Activated naive CD4-positive, alpha-beta T cell treated with anti-CD3 and anti-CD28 coated beads, Interleukin-2, amount 10 ng/mL, durations not matched to agents 7 days and 5 days (primary cell): ENCODE data around the gene GLRX.
"Not testable (repeated sequence)": the region's sequence is repeated elsewhere in the genome, so short reads cannot be mapped to it uniquely, and the experiment has no call there.

ENCODE experiments used
- CTCF ChIA-PET: fragments of 350-600 bp; sonication (Branson Sonifier 250); formaldehyde crosslinking; loops from one replicate; lab custom pipeline; 2021; ENCODE audit warnings: antibody characterized with exemption; lab: Charles Lee
- DNase-seq: peaks from one replicate; pipeline ENCODE4 v3.0.0-alpha.2; 2020
- H3K27ac Mint-ChIP-seq: one replicate; pipeline ENCODE4 v1.8.0; 2021; ENCODE audit warnings: mild to moderate bottlenecking, moderate library complexity, mixed read lengths
- H3K27me3 Mint-ChIP-seq: one replicate; pipeline ENCODE4 v1.8.0; 2021; ENCODE audit warnings: mild to moderate bottlenecking, mixed read lengths
- H3K36me3 Mint-ChIP-seq: one replicate; pipeline ENCODE4 v1.8.0; 2021; ENCODE audit warnings: mixed read lengths
- H3K4me1 Mint-ChIP-seq: one replicate; pipeline ENCODE4 v1.8.0; 2021; ENCODE audit warnings: mixed read lengths
- H3K4me3 Mint-ChIP-seq: one replicate; pipeline ENCODE4 v1.8.0; 2021; ENCODE audit warnings: mild to moderate bottlenecking, moderate library complexity, mixed read lengths
- H3K9me3 Mint-ChIP-seq: one replicate; pipeline ENCODE4 v1.8.0; 2021; ENCODE audit warnings: mixed read lengths

GLRX gene

DNA sequence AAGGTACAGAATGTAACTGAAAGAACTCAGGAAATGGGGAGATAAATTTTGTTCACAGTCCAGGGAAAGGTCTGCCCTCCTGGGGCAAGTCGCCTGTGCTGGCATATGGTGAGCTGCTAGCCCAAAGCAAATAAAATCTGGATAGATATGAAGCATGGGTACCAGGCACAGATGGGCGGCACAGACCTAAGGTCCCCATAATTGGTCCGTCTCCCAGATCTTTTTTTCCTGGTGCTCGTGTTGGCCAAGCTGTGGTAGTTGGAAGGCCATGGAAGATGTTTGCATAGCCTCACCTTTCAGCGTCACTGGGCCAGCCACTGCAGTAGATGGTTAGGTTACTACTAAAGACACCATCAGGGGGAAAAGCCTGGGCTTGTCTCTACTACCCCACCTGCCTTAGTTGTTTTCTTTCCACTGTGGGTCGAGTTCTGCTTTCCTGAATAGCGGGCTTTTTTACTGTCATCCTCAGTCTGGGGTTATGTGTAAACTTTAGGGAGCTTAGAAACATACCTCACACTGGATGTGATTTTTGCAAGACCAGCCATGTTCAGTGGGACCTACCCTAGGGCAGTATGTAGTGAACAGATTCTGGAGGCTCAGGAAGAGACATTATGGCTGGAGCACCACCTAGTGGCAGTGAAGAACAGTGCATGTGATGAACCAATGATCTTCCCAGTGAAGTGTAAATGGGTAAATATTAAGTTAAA, 24.2 kb upstream of the GLRX start:
- Mint-ChIP-seq H3K27ac (no peak overlapping the region), H3K27me3 (peaks cover 15% of the 10 kb centered on the region), H3K4me3 (no peak overlapping the region), H3K36me3 (no peaks in the 10 kb centered on the region), H3K4me1 (peaks cover 21% of the 10 kb centered on the region), H3K9me3 (no peaks in the 10 kb centered on the region)
- CTCF ChIA-PET, result interaction anchor here (0.6 to 17.4 kb wide), 19 partner anchors 9 to 490 kb away, joined by 3 to 377 read pairs (median 3); partner anchors contain the start of genes GLRX and RFESD
- peak; percentile 76 for DNase-seq

DNA sequence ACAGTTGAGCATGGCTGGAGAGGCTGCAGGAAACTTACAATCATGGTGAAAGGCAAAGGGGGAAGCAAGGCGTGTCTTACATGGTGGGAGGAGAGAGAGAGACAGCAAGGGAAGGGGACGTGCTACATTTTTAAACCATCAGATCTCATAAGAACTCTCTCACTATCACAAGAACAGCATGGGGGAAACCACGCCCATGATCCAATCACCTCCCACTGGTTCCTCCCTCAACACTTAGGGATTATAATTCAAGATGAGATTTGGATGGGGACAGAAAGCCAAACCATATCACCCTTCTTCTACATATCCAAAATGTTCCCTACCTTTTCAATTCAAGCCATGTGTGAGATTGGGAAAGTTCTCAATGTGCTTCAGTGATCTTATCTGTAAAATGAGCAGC, 22.9 kb upstream of the GLRX start:
- CTCF ChIA-PET, result interaction anchor here (1.4 to 17.4 kb wide), 7 partner anchors 23 to 202 kb away, joined by 3 to 377 read pairs (median 5); partner anchors contain the start of genes GLRX and RFESD
- no peak overlapping the region for H3K27ac Mint-ChIP-seq

GRCh38 chr5:95843733-95844223, 21.3 kb upstream of the GLRX start:
- DNase-seq, result no peak
- Mint-ChIP-seq H3K9me3 (no peaks in the 10 kb centered on the region), H3K27me3 (peaks cover 15% of the 10 kb centered on the region), H3K4me1 (peaks cover 24% of the 10 kb centered on the region), H3K36me3 (no peaks in the 10 kb centered on the region), H3K4me3 (no peak overlapping the region), H3K27ac (no peak overlapping the region)
- CTCF ChIA-PET, result interaction anchor here (0.7 to 17.4 kb wide), 9 partner anchors 9 to 197 kb away, joined by 3 to 377 read pairs (median 3); partner anchors contain the start of genes GLRX and RFESD

More for the DNA sequence above, 22.9 kb upstream of the GLRX start:
- no peak for DNase-seq
- H3K4me1 Mint-ChIP-seq, result peaks cover 21% of the 10 kb centered on the region
- no peaks in the 10 kb centered on the region for H3K36me3 Mint-ChIP-seq
- no peak overlapping the region for H3K4me3 Mint-ChIP-seq
- H3K27me3 Mint-ChIP-seq, result peaks cover 15% of the 10 kb centered on the region
- no peaks in the 10 kb centered on the region for H3K9me3 Mint-ChIP-seq

DNA sequence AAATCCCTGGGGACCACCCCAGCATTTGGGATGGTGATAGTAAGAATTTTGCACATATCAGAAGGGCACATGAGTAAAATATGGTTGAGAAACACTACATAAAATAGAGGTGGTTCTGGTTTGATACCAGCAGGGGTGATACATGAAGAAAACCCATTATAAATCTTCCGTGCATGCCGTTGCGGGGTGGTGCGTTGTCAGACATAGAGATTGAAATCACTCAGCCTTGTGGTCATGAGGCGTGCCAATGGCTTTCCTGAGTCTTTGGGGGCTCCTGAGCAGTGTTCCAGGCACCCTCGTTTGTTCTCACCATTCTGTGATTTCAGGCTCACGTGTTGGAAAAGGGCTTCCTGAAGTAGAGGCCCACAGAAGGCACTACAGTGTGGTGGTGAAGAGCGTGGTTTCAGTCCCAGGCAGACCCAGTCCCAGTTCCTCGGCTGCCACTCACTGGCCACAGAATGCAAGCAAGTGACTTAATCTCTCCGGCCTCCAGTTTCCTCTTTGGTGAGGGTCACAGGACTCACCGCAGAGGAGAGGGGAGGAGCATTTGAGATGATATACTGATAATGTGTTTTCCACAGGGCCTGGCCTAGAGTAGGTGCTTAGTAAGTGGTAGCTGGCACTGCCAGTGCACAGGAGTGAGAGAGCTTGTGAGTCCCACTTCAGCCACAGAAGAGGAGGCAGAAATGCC, 20.5 kb upstream of the GLRX start:
- no peaks in the 10 kb centered on the region for H3K36me3 Mint-ChIP-seq
- peaks cover 24% of the 10 kb centered on the region for H3K4me1 Mint-ChIP-seq
- no peak overlapping the region for H3K4me3 Mint-ChIP-seq
- CTCF ChIA-PET, result interaction anchor here (0.7 to 17.4 kb wide), 5 partner anchors 8 to 196 kb away, joined by 3 to 377 read pairs (median 14); partner anchors contain the start of genes GLRX and RFESD
- peaks cover 15% of the 10 kb centered on the region for H3K27me3 Mint-ChIP-seq
- peak; percentile 73 for DNase-seq
- peak overlapping the region; percentile 5 for H3K27ac Mint-ChIP-seq
- H3K9me3 Mint-ChIP-seq, result no peaks in the 10 kb centered on the region

GRCh38 chr5:95841914-95842812, 19.6 kb upstream of the GLRX start:
- Mint-ChIP-seq H3K9me3 (no peaks in the 10 kb centered on the region), H3K36me3 (no peaks in the 10 kb centered on the region), H3K4me3 (no peak overlapping the region), H3K27ac (peak overlapping the region; percentile 0), H3K27me3 (peaks cover 15% of the 10 kb centered on the region), H3K4me1 (peaks cover 27% of the 10 kb centered on the region)
- no peak for DNase-seq
- CTCF ChIA-PET, result interaction anchor here (17.4 kb wide), 1 partner anchor 58 kb away, joined by 377 read pairs; no protein-coding TSS in a partner anchor

- Mint-ChIP-seq H3K4me3 (no peak overlapping the region), H3K27me3 (peaks cover 15% of the 10 kb centered on the region), H3K36me3 (no peaks in the 10 kb centered on the region), H3K27ac (no peak overlapping the region), H3K9me3 (no peaks in the 10 kb centered on the region), H3K4me1 (peaks cover 36% of the 10 kb centered on the region)
- no peak for DNase-seq
- CTCF ChIA-PET, result interaction anchor here (0.9 to 17.4 kb wide), 2 partner anchors 14 to 57 kb away, joined by 3 to 377 read pairs; no protein-coding TSS in a partner anchor
These were observed 18.6 kb upstream of the GLRX start for GRCh38 chr5:95840956-95841705.

- CTCF ChIA-PET, result interaction anchor here (17.4 kb wide), 1 partner anchor 55 kb away, joined by 377 read pairs; no protein-coding TSS in a partner anchor
- no peaks in the 10 kb centered on the region for H3K36me3 Mint-ChIP-seq
- DNase-seq, result no peak
- peaks cover 44% of the 10 kb centered on the region for H3K4me1 Mint-ChIP-seq
- no peak overlapping the region for H3K4me3 Mint-ChIP-seq
- peaks cover 10% of the 10 kb centered on the region for H3K27me3 Mint-ChIP-seq
- H3K9me3 Mint-ChIP-seq, result no peaks in the 10 kb centered on the region
- H3K27ac Mint-ChIP-seq, result no peak overlapping the region
These were observed 17.1 kb upstream of the GLRX start for GRCh38 chr5:95839658-95840057.

- no peaks in the 10 kb centered on the region for H3K9me3 Mint-ChIP-seq
These were observed 16.0 kb upstream of the GLRX start for GRCh38 chr5:95838556-95838955.

DNA sequence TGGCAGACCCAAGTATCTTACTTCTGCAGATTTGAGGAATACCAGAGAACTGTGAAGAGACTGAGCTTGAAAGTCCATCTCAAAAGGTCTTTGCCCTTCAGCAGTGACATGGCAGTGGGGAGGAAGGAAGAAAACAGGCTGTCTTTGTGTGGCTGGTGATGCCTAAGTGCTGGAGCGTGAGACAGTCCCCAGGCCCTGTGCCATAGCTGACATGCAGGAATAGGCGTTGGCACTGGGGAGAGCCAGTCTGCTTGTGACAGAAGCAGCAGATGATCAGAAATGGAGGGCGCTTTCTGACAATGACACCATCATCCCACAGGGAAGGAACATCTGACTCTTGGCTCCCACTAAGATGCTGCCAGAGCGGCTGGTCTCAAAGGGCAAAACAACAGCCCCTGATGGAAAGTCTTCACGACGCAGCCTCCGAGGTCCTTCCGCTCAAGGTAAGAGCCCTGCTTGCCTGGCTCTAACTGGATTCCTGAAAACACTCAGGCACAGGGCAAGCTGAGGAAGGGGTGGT, 15.5 kb upstream of the GLRX start:
- H3K4me3 Mint-ChIP-seq, result no peak overlapping the region
- CTCF ChIA-PET, result interaction anchor here (2.0 to 17.4 kb wide), 2 partner anchors 16 to 54 kb away, joined by 4 to 377 read pairs; partner anchors contain the start of gene GLRX
- DNase-seq, result no peak
- no peaks in the 10 kb centered on the region for H3K27me3 Mint-ChIP-seq
- peaks cover 54% of the 10 kb centered on the region for H3K4me1 Mint-ChIP-seq
- H3K36me3 Mint-ChIP-seq, result no peaks in the 10 kb centered on the region
- H3K27ac Mint-ChIP-seq, result no peak overlapping the region
- no peaks in the 10 kb centered on the region for H3K9me3 Mint-ChIP-seq

More at GRCh38 chr5:95838556-95838955, 16.0 kb upstream of the GLRX start:
- Mint-ChIP-seq H3K4me3 (no peak overlapping the region), H3K27me3 (peaks cover 4% of the 10 kb centered on the region), H3K36me3 (no peaks in the 10 kb centered on the region), H3K4me1 (peaks cover 55% of the 10 kb centered on the region), H3K27ac (peak overlapping the region; percentile 53)
- no peak for DNase-seq
- CTCF ChIA-PET, result interaction anchor here (2.0 to 17.4 kb wide), 2 partner anchors 16 to 54 kb away, joined by 4 to 377 read pairs; partner anchors contain the start of gene GLRX

GRCh38 chr5:95837492-95837891, 15.0 kb upstream of the GLRX start:
- no peak overlapping the region for H3K4me3 Mint-ChIP-seq
- H3K9me3 Mint-ChIP-seq, result no peaks in the 10 kb centered on the region
- H3K27ac Mint-ChIP-seq, result no peak overlapping the region
- H3K36me3 Mint-ChIP-seq, result no peaks in the 10 kb centered on the region
- DNase-seq, result no peak
- no peaks in the 10 kb centered on the region for H3K27me3 Mint-ChIP-seq
- CTCF ChIA-PET, result interaction anchor here (0.9 to 17.4 kb wide), 4 partner anchors 13 to 53 kb away, joined by 4 to 377 read pairs (median 4); partner anchors contain the start of gene GLRX
- peaks cover 54% of the 10 kb centered on the region for H3K4me1 Mint-ChIP-seq

- not testable (repeated sequence) for DNase-seq, H3K27ac Mint-ChIP-seq, H3K9me3 Mint-ChIP-seq, H3K36me3 Mint-ChIP-seq, H3K27me3 Mint-ChIP-seq, H3K4me3 Mint-ChIP-seq
- peaks cover 54% of the 10 kb centered on the region for H3K4me1 Mint-ChIP-seq
- CTCF ChIA-PET, result interaction anchor here (0.9 to 17.4 kb wide), 4 partner anchors 13 to 53 kb away, joined by 4 to 377 read pairs (median 4); partner anchors contain the start of gene GLRX
These were observed 14.4 kb upstream of the GLRX start for GRCh38 chr5:95836971-95837370.

DNA sequence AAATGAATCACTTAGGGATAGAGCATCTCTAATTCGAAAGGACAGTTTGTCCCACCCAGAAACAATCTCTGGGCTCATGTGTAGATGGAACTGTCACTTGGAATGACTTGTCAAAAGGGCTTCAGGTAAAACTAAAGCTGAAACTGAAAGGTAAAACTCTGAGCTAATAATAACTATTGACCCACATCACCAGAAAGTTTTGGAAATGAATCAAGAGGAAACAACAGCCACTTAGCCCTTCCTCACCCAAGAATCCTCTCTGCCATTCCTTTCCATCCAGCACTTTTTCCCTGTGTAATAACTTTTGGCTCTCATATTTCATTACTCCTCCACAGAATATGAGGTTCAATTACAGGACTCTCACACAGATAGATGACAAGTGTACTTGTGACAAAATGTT, 14.0 kb upstream of the GLRX start:
- Mint-ChIP-seq H3K4me1 (peaks cover 54% of the 10 kb centered on the region), H3K36me3 (no peaks in the 10 kb centered on the region), H3K4me3 (no peak overlapping the region), H3K27me3 (no peaks in the 10 kb centered on the region), H3K27ac (peak overlapping the region; percentile 47), H3K9me3 (no peaks in the 10 kb centered on the region)
- no peak for DNase-seq
- CTCF ChIA-PET, result interaction anchor here (1.1 to 17.4 kb wide), 4 partner anchors 8 to 52 kb away, joined by 4 to 377 read pairs (median 4); partner anchors contain the start of gene GLRX
